HG02678 (cell line): Measurements from ENCODE around the gene TMEM121B.
A peak's percentile ranks its signal among the peaks of the same experiment; 100 is the strongest.

Source experiments
- ATAC-seq: cut with Tn5 transposase; IDR thresholded peaks from one replicate; pipeline ENCODE4 v1.9.1; 2021; ENCODE audit warnings: mild to moderate bottlenecking, moderate library complexity; ENCODE audit not compliant: unreplicated experiment

TMEM121B gene

DNA sequence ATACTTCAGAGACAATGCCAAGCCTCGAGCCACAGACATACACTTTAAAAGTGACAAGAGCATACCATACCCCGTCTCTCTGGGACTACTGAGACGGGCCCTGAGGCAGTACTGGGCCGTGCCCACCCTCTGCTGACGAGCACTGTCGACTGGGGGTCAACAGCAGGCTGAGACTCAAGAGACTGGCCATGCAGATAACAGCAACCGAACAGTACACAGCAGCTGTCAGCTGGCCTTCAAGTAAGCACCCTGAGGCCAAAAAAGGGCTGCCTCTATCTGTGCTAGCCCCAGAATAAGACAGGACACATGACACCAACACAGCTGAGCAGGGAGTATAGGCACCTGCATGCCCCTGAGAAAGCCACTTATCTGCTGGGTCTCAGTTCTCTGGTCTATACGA, 18.9 kb upstream of the TMEM121B start:
- ATAC-seq: no peak

DNA sequence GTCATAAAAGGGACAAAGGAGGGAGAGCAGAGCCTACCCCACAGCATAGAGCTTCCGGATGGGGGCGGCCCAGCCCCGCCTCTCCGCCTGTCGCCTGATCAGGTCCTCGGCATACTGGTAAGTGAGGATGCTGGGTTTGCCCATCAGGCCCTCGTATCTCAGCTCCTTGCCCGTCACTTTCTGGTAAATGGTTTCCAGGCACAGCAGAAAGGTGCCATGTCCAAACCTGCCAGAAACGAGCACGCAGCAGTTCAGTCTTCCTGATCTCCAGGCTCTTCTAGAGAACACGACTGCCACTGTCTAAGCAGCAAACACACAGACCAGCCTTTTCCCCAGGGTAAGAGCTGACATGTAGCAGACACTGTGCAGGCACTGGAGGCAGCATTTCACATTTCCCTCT, 17.4 kb upstream of the TMEM121B start:
- no peak for ATAC-seq

DNA sequence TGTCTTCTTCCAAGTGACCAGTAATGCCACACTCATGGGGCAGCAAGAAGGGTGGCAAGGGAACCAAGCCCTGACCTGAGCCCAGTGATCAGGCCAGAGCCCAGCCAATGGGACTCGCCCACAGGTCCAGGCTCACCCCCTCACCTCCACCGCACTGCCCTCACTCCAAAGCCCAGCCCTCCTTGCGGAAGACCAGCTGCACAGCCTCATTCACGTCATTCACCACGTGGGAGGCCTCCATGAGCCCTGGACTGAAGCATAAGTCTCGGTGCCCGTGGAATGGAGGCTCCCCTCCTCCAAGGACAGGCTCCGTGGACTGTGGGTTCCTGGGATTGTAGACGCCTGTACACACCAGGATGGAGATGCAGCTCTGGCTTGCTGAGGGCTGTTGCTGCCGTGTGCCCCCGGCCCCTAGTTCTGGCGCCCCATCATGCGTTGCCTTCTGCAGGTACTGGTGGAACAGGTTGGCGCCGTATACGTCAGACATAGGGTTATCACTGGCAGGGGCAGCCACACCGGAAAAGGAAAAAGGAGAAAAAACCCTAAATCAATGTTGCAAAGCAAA, 16.8 kb upstream of the TMEM121B start:
- ATAC-seq: no peak

DNA sequence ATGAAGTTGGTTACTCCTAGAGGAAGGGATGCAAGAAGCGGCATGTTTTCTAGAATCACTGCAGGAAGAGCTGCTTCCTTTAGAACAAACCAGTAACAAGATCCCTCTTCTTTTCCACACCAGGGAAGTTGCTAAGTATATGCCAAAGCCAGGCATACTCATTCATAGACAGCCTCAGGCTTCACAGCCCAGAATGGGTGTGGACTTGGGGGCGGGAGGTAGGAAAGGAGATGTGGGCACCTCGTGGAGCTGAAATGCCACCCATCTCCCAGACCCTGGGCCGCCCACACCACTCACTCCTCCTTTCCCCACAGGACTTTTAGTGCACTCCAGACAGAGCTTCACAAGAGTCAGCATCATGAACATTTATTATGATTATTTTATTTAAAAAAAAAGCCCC, 16.0 kb upstream of the TMEM121B start:
- ATAC-seq: no peak

DNA sequence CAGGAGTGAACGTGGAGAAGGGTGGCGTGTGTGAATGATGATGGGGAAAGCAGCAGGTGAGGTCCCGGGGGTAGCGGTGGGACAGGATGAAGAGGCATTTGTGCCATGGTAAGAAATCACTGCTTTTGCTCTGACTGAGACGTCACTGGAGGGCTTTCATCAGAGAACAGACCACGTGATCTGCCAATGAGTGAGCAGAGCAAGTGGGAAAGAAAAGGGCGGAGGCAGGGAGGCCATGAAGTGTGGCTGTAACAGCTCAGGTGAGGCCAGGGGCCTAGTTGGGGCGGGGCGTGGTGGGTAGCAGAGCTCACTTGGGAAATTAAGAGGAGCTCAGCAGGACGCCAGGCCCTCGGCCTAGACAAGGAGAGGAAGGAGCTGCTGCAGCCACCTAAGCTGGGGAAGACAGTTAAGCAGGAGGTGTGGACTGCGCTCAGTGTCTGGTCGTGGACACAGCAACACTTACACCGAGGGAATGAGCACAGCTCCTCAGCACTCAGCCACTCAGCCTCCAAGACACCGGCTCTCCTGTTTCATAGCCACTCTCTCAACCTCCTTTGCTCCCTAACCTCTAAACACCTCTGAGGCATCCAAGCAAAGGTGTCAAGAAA, 14.1 kb upstream of the TMEM121B start:
- ATAC-seq: no peak

DNA sequence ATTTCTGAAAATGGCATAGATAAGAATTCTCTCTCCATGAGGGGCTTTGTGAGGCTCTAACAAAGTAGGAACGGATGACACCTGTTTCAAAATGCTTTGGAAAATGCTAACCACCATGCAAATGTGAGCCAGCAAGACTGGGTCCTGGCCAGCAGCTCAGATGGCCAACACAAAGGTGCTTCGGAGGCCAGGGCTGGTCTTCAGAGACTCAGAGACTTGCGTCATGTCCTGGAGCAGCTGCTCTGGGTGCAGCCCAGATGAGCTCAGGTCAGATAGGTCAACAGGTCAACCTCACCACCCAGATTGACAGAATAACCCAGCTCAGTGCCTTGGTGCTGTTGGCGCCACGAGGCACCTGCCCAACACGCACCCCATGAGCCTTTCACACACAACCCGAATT, 12.0 kb upstream of the TMEM121B start:
- ATAC-seq: no peak

DNA sequence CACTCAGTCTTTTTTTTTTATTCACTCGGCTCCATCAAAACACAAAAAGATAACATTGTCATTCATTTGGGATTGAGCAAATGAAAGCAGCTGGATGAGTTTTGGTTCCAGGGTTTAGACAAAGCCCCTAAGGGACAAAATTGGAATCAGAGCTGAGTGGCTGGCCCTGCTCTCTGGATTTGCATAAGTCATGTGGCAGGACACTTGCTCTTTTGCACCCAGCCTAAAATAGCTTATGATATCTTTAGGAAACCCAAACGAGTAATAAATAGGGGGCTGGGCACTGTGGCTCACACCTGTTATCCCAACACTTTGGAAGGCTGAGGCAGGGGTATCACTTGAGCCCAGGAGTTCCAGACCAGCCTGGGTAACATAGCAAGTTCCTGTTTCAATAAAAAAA, 11.0 kb upstream of the TMEM121B start:
- no peak for ATAC-seq

DNA sequence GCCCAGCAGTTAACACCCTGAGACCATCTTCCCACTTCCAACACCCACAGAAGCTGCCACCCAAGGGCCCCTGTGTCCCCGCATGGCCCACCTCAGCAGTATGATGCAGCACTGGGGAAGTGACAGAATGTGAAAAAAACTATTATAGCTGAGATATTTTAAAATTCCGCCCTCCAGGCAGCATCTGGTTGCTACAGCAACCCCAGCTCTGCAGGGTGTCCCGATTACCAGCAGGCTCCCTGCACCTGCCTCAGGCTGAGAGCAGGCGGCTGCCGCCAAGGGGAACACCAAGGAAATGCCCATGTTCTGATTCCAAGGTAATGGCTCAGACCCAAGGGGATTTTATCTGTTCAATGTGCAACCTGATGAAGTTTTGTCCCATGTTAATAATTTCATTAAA, 10.5 kb upstream of the TMEM121B start:
- ATAC-seq: no peak

DNA sequence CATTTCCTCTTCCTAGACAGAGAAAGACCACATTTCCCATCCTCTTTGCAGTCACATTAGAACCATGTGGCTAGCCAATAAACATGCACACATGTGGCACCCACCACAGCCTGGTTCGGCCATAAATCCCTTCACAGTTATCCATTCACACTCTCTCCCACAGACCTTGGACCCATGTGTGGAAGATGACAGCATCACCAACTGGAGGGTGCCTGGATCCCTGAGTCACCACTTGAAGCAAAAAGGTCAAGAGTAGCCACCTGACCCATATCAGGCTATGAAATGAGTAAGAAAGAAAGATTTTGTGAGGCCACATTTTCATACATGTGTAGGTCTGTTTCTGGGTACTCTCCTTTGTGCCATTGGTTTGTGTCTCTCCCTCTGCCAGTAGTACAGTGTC, 9.0 kb upstream of the TMEM121B start:
- ATAC-seq: no peak

DNA sequence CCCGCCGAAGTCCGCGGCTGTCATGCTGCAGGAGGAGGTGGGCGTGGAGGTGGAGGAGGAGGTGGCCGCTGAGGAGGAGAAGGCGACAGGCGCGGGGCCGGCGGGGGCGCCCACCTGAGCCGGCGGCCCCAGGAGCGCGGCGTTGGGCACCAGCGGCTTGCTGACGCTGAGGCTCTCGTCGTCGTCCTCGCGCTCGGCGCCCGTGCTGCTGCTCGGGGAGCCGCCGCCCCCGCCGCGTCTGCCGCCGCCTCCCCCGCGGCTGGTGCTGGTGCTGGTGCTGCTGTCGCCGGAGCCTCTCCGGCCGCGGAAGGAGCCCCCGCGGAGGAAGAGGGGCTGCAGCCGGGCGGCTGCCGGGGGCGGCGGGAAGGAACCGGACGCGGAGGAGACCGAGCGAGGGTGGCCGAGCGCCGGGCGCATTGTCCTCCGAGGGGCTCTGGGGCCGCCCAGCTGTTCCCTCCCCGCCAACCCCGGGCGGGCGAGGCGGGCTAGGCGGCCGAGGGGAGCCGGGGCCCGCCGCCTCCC, 388 bp downstream of the TMEM121B start:
- peak; percentile 19 for ATAC-seq

DNA sequence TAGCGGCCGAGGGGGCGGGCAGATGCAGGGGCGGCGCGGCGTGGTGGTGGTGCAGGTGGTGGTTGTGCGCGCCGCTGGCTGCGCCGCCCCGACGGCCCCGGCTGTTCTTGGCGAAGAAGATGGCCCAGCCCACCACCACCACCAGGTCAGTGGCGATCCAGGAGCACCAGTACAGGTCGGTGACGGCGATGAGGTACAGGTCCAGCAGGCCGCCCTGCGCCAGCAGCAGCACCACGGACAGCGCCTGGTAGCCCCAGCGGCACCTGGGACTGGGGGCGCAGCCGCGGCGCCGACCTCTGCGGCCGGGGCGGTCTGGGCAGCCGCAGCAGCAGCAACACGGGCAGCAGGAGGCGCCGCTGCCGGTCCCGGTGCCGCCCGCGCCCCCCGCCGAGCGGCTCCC, 879 bp downstream of the TMEM121B start:
- ATAC-seq: peak; percentile 46

DNA sequence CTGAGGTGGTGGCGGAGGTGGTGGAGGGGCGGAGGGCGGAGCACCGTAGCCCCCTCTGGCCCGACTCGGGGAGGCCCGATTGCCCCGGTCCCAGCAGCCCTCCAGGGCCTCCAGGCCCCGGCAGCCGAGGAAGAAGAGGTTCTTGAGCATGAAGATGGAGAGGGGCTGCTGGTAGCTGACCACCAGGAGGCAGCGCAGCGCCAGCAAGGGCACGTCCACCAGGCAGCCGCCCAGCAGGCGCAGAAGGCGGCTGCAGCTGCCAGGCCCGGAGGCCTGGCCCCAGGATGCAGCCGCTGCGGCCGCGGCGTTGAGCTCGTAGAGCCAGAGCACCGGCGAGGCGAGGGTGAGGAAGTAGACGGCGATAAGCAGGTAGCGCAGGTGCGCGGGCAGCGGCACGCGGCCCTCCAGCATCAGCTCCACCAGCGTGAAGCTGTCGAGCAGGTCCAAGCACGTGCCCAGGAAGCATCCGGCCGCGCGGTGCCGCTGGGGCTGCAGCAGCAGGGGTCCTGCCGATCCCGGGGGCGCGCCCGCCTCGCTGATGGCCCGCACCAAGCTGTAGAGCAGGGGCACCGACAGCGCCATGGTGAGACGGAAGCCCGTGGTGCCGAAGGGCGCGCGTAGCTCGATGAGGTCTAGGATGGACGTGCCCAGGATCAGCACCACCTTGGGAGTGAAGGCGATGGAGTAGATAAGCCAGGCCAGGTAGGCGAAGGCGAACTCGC, 1.5 kb downstream of the TMEM121B start:
- no peak for ATAC-seq

DNA sequence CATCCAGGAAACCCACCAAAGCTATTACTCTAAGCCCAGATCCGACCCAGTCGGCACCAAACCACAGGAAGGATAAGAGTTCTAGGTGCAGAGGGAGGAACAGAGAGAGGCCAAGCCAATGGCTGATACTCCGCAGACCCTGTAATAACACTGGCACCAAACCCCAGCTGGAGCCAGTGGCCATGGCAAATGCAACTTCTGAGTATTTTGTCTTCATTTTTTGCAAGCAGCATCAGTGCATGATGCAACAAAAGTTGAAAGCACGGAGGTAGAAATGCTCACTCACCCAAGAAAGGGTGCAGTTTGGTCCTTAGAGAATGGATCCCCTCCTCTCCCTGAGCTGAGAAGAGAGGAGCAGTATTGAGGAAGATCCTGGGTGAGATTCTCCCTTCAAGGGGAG, 2.8 kb downstream of the TMEM121B start:
- ATAC-seq: no peak

DNA sequence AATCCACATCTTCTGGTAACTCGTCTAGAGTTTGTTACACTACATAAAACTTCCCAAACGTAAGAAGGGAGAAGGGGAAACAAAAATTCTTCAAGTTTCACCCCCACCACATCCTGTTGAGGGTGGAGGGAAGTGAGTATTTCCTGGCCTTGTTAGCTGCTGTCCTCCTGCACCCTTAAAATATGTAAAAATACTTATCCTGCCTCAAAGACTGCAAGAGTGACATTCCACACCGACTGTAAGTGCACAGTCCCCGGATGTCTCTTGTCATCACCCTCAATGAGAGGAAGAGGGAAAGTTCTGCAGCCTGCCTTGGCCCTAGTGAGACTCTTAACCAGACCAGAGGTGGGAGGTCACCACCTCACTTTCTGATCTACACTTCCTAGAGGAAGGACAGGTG, 3.3 kb downstream of the TMEM121B start:
- no peak for ATAC-seq

DNA sequence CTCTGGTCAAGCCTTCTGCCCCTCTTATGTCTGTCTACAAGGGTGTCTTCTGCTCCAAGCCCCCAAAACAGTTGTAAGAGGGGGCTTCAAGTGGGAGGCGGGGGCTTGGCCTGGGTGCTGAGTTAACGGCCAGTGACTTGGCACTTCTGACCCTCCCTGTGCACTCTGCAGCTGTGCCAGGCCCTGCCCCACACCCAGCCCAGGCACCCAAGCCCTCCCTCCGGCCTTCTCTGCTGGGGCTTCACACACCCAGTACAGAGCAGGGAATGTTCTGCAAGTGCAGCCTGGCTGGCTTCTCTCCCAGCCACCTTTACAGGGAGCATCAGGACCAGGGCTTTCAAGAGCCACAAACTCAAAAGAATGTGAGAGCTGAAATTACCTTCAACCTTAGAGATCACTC, 3.8 kb downstream of the TMEM121B start:
- ATAC-seq: no peak

DNA sequence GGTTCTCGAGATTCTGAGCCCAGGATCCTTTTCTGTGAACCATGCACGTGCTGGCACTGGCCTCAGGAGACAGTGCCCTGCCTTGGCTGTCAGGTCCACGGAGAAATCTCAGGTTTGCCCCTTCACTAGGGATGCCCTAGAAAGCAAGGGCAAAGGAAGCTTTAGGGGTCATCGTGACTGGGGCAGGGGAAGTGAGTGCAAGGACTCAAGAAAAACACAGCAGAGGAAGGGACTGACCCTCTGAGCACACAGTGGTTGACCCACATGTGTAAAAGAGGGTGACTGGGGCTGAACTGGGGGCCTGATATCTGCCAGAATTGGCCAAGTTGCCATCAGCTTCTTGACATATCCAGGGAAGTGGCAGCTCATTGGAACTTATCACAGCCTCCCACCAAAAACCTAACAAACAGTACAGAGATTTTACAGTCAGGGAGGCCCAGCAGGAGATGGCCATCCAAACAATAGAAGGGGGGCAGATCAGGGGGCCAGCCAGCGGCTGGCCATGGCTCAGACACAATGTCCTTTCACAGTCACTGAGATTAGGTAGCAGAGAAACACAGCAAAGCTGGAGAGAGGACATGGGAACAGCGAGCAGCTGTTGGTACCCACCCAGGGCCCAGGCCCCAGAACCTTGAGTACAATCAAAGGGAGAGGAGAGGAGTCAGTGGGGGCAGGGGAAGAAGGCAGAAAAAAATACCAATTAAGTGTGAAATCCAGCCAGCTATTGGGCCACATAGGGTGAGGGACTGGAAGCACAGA, 4.4 kb downstream of the TMEM121B start:
- no peak for ATAC-seq

DNA sequence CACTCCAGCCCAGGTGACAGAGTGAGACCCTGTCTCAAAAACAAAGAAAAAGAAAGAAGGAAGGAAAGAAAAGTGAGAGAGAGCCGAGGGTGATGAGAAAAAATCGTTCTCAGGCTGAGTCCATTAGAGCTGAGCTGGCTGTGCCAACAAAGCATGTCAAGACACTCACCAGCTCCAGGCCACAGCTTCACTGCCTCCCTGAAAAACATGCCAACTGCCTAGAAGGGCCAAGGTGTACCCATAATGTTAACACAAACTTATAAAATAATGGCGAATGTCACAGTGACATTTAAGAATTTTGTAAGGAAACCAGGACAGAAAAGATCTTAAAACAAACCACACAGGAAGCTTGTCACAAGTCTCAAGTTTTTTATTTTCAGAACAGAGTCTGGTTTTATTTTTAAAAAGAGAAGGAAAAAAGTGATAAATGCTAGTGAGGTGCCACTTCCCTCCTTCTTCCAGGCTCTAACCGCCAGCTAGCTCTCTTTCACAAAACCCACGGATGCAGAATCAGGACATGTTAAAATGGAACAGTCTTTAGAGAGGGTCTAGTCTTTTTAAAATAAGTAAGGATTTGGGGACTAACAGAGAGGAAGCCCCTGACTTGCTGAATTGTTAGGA, 5.1 kb downstream of the TMEM121B start:
- no peak for ATAC-seq

DNA sequence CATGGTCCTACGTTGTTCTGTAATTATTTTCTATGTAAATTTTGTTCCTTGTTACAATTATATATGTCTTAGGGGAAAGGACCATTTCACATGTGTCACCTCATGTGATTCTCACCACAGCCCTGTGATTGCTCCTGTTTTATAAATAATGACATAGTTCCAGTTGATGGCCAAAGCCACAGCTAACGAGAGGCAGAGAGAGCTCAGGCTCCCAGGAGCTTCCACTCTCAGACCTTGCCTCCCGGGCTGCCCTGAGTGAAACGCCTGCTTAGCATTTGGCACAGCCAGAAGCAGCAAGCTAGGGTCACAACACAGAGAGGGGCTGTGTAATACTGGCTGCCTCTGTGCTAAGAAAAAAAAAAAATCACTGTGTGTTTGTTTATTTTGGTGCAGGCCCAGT, 5.9 kb downstream of the TMEM121B start:
- no peak for ATAC-seq

DNA sequence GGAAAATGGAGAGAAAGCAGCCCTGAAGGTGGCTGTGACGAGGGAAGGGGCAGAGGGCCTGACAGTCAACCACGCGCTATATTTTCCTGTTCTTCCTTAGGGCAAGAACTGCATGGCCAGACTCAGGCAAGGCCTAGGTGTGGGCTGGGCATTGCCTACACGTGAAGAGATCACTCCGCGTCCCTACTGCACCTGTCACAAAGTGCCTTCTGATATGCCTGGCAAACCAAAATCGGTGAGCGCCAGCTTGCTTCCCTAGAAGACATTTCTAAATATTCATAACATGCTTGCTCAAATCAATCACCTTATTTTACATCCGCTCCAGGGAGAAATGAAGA, 6.3 kb downstream of the TMEM121B start:
- ATAC-seq: no peak

DNA sequence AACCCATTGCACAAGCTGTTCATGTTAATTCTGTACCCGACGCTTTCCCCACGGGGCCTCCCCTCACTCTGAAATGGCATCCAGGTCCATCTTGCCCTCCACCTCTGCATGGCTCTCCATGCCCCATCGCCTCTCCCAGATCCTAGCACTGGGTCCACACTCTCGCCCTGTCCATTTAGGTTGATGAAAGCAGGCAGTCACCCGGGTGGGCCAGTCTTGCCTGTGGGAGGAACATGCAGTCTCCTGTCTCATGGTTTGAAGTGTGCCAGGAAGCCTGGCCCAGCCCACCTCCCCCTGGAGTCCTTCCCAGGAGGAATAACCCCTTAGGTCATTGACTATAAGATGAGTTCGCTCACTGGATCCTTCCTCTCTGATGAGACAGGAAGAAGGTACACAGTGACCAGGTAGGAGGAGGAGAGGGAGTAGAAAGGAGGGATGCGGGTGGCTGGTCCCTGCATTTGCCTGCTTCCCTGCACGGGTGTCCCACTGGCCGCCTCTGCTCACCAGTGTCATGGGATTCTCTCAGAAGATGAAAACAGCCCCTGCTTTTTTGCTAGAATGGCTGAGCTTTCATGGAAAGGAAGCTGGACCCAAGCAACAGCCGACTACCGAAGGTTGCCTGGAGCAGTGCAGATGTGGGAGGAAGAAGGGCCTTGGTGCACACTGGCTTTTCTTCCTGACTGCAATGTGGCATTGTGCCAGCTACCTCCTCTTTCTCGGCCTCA, 6.8 kb downstream of the TMEM121B start:
- ATAC-seq: no peak

DNA sequence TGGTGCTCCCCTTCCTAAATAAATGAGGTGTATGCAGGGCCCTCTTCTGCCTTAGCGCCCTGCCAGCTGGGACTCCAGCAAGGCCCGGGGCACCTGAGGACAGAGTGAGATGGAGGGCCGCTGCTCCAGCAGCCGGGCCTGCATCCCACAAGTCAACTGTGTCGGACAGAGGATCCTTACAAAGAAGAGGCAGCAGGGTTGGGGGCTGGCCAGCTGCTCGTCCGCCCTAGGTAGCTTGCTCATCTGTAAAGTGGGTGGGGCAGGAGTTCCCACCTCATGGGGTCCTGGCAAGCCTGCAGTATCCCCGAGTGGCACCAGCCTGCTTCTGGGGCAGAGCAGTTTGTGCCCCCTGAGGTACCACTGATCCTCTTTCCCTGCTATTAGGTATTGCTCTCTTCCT, 7.6 kb downstream of the TMEM121B start:
- no peak for ATAC-seq
